ENCODE results near the gene SLC26A11.

SLC26A11 gene

GRCh38 chr17:80220054-80220735, at the start of gene SLC26A11, which contains the start of gene SGSH:
SLC26A11 (plus strand) TSS chr17:80220427; CDS start chr17:80221561, 1,134 bp downstream.
SGSH (minus strand) TSS chr17:80220333; CDS start chr17:80220313, 20 bp downstream.
- Histone ChIP-seq H3K4me3 (peak within 1 kb of the TSS; percentile 74), H3K9me3 (no peaks in the 10 kb centered on the region), H3K4me1 (peaks cover 45% of the 10 kb centered on the region), H4K20me1 (peaks cover 42% of the 10 kb centered on the region), H3K36me3 (no peaks in the 10 kb centered on the region), H3K27me3 (peaks cover 27% of the 10 kb centered on the region), H3K27ac (no peak within 1 kb of the TSS), H3K9ac (peak within 1 kb of the TSS; percentile 69), H3K4me2 (peak within 1 kb of the TSS; percentile 100)
- no peak for TF ChIP-seq Cebpa-rat (IDR thresholded peaks at IDR 0.05)

- no peak overlapping the region for H3K4me2 ChIP-seq
- H3K4me3 ChIP-seq, result no peak overlapping the region
- no peak overlapping the region for H3K27ac ChIP-seq
- H3K4me1 ChIP-seq, result no peaks in the 10 kb centered on the region
- no peaks in the 10 kb centered on the region for H3K9me3 ChIP-seq
- no peak overlapping the region for H3K9ac ChIP-seq
- no peaks in the 10 kb centered on the region for H3K27me3 ChIP-seq
- TF ChIP-seq Cebpa-rat (IDR thresholded peaks at IDR 0.05), result no peak
- H3K36me3 ChIP-seq, result no peaks in the 10 kb centered on the region
- H4K20me1 ChIP-seq, result no peaks in the 10 kb centered on the region
Observed at GRCh38 chr17:80171681-80172080, 48.5 kb upstream of the SLC26A11 start.

GRCh38 chr17:80173126-80173525, 47.1 kb upstream of the SLC26A11 start:
- TF ChIP-seq Cebpa-rat (IDR thresholded peaks at IDR 0.05), result no peak
- Histone ChIP-seq H3K9me3 (no peaks in the 10 kb centered on the region), H3K9ac (no peak overlapping the region)

GRCh38 chr17:80173916-80174315, 46.3 kb upstream of the SLC26A11 start:
- Histone ChIP-seq H3K4me1 (no peaks in the 10 kb centered on the region), H3K27me3 (no peaks in the 10 kb centered on the region), H3K4me2 (no peak overlapping the region), H3K27ac (no peak overlapping the region), H3K9me3 (no peaks in the 10 kb centered on the region), H3K9ac (no peak overlapping the region), H4K20me1 (no peaks in the 10 kb centered on the region), H3K36me3 (no peaks in the 10 kb centered on the region), H3K4me3 (no peak overlapping the region)
- TF ChIP-seq Cebpa-rat (IDR thresholded peaks at IDR 0.05), result no peak

More at GRCh38 chr17:80173126-80173525, 47.1 kb upstream of the SLC26A11 start:
- no peaks in the 10 kb centered on the region for H3K36me3 ChIP-seq
- H3K4me1 ChIP-seq, result no peaks in the 10 kb centered on the region
- no peak overlapping the region for H3K4me2 ChIP-seq
- H4K20me1 ChIP-seq, result no peaks in the 10 kb centered on the region
- H3K27me3 ChIP-seq, result no peaks in the 10 kb centered on the region
- H3K4me3 ChIP-seq, result no peak overlapping the region
- H3K27ac ChIP-seq, result no peak overlapping the region

- no peaks in the 10 kb centered on the region for H4K20me1 ChIP-seq
- TF ChIP-seq Cebpa-rat (IDR thresholded peaks at IDR 0.05), result no peak
Observed at GRCh38 chr17:80176757-80177156, 43.5 kb upstream of the SLC26A11 start.

GRCh38 chr17:80177986-80178595, 42.1 kb upstream of the SLC26A11 start:
- Histone ChIP-seq H3K27ac (no peak overlapping the region), H4K20me1 (no peaks in the 10 kb centered on the region), H3K4me1 (no peaks in the 10 kb centered on the region), H3K27me3 (no peaks in the 10 kb centered on the region), H3K4me3 (no peak overlapping the region), H3K9ac (no peak overlapping the region), H3K4me2 (no peak overlapping the region), H3K36me3 (no peaks in the 10 kb centered on the region), H3K9me3 (no peaks in the 10 kb centered on the region)
- TF ChIP-seq Cebpa-rat (IDR thresholded peaks at IDR 0.05), result no peak

More at GRCh38 chr17:80176757-80177156, 43.5 kb upstream of the SLC26A11 start:
- no peaks in the 10 kb centered on the region for H3K27me3 ChIP-seq
- no peak overlapping the region for H3K9ac ChIP-seq
- no peak overlapping the region for H3K4me2 ChIP-seq
- H3K36me3 ChIP-seq, result no peaks in the 10 kb centered on the region
- H3K27ac ChIP-seq, result no peak overlapping the region
- no peaks in the 10 kb centered on the region for H3K4me1 ChIP-seq
- H3K4me3 ChIP-seq, result no peak overlapping the region
- no peaks in the 10 kb centered on the region for H3K9me3 ChIP-seq

- H3K4me2 ChIP-seq, result no peak overlapping the region
- no peak overlapping the region for H3K4me3 ChIP-seq
- no peak overlapping the region for H3K9ac ChIP-seq
- H3K9me3 ChIP-seq, result no peaks in the 10 kb centered on the region
- H3K36me3 ChIP-seq, result no peaks in the 10 kb centered on the region
- TF ChIP-seq Cebpa-rat (IDR thresholded peaks at IDR 0.05), result no peak
- no peaks in the 10 kb centered on the region for H4K20me1 ChIP-seq
- H3K27ac ChIP-seq, result no peak overlapping the region
- no peaks in the 10 kb centered on the region for H3K4me1 ChIP-seq
- H3K27me3 ChIP-seq, result no peaks in the 10 kb centered on the region
Observed at GRCh38 chr17:80180192-80180591, 40.0 kb upstream of the SLC26A11 start.

- H4K20me1 ChIP-seq, result no peaks in the 10 kb centered on the region
- no peak overlapping the region for H3K4me3 ChIP-seq
- no peak overlapping the region for H3K4me2 ChIP-seq
- no peaks in the 10 kb centered on the region for H3K9me3 ChIP-seq
- no peak overlapping the region for H3K27ac ChIP-seq
- H3K36me3 ChIP-seq, result no peaks in the 10 kb centered on the region
- H3K27me3 ChIP-seq, result no peaks in the 10 kb centered on the region
- TF ChIP-seq Cebpa-rat (IDR thresholded peaks at IDR 0.05), result no peak
- H3K4me1 ChIP-seq, result no peaks in the 10 kb centered on the region
- H3K9ac ChIP-seq, result no peak overlapping the region
Observed at GRCh38 chr17:80181431-80181830, 38.8 kb upstream of the SLC26A11 start.

GRCh38 chr17:80182118-80182844, 37.9 kb upstream of the SLC26A11 start:
- Histone ChIP-seq H3K27me3 (no peaks in the 10 kb centered on the region), H3K9me3 (no peaks in the 10 kb centered on the region), H3K4me2 (no peak overlapping the region), H3K4me1 (peaks cover 4% of the 10 kb centered on the region), H3K9ac (no peak overlapping the region), H3K36me3 (no peaks in the 10 kb centered on the region), H3K27ac (no peak overlapping the region), H4K20me1 (no peaks in the 10 kb centered on the region), H3K4me3 (no peak overlapping the region)
- no peak for TF ChIP-seq Cebpa-rat (IDR thresholded peaks at IDR 0.05)

- no peaks in the 10 kb centered on the region for H4K20me1 ChIP-seq
- H3K4me2 ChIP-seq, result no peak overlapping the region
- no peak overlapping the region for H3K4me3 ChIP-seq
Observed at GRCh38 chr17:80182845-80183223, 37.4 kb upstream of the SLC26A11 start.

More at GRCh38 chr17:80182845-80183223, 37.4 kb upstream of the SLC26A11 start:
- peaks cover 10% of the 10 kb centered on the region for H3K4me1 ChIP-seq
- H3K27me3 ChIP-seq, result no peaks in the 10 kb centered on the region
- no peak overlapping the region for H3K9ac ChIP-seq
- no peak for TF ChIP-seq Cebpa-rat (IDR thresholded peaks at IDR 0.05)
- H3K9me3 ChIP-seq, result no peaks in the 10 kb centered on the region
- H3K36me3 ChIP-seq, result no peaks in the 10 kb centered on the region
- no peak overlapping the region for H3K27ac ChIP-seq

All from BLaER1 (cell line).